ENCODE data around the gene ENG. TPM values are rescaled to one million over a fixed set of nuclear protein-coding genes. Genes with fewer than 3 reads are reported as not detected.
A peak's percentile ranks its signal among the peaks of the same experiment; 100 is the strongest.

ENG gene
- total and polyA plus RNA-seq, 2 experiments from 2014 or later, result 1.4 to 2.6 TPM

GRCh38 chr9:127770583-127770904 lies 83.9 kb downstream of the ENG start:
- peak overlapping the region; percentile 76 for H3K4me3 Mint-ChIP-seq
- Histone ChIP-seq H3K4me3 (peak overlapping the region; percentile 82), H3K27ac (ENCODE audit: low read depth) (no peak overlapping the region; the same call in 1 of the 2 replicates), H3K4me2 (peak overlapping the region; percentile 85), H3K27me3 (ENCODE audit: insufficient read depth) (no peaks in the 10 kb centered on the region), H3K9me2 (ENCODE audit: insufficient read depth) (no peaks in the 10 kb centered on the region), H4K20me1 (replicated peaks; ENCODE audit: insufficient read depth) (no peaks in the 10 kb centered on the region), H2AFZ (peak overlapping the region; percentile 94), H3K79me2 (replicated peaks; ENCODE audit: insufficient read depth) (no peaks in the 10 kb centered on the region), H3K36me3 (ENCODE audit: insufficient read depth) (no peaks in the 10 kb centered on the region), H3F3A (replicated peaks; ENCODE audit: low read depth) (peaks cover 4% of the 10 kb centered on the region; the same call in 1 of the 2 replicates), H3K4me1 (ENCODE audit: insufficient read depth) (peaks cover 14% of the 10 kb centered on the region)
- no peak overlapping the region for H3K27ac Mint-ChIP-seq
- TF ChIP-seq EZH2 (IDR thresholded peaks at IDR 0.05; ENCODE audit: low read depth, unreplicated experiment) (no peak), NANOG (IDR thresholded peaks at IDR 0.05; ENCODE audit: borderline replicate concordance) (no peak), CREB1 (CRISPR knock-in tag; IDR thresholded peaks at IDR 0.05; ENCODE audit: low read depth) (no peak), ZNF114 (CRISPR knock-in tag; IDR thresholded peaks at IDR 0.05) (no peak), ZNF331 (CRISPR knock-in tag; IDR thresholded peaks at IDR 0.05; ENCODE audit: low read depth) (no peak), REST (IDR thresholded peaks at IDR 0.05; ENCODE audit: unreplicated experiment) (no peak), CTCF (conservative IDR thresholded peaks at IDR 0.05; ENCODE audit: low read depth in 2 of 2) (no peak)
- no peaks in the 10 kb centered on the region for H3K9me3 Mint-ChIP-seq
- H3K36me3 Mint-ChIP-seq (ENCODE audit: low read depth), result no peaks in the 10 kb centered on the region; the same call in 2 of the 3 replicates
- peaks cover 28% of the 10 kb centered on the region for H3K4me1 Mint-ChIP-seq
- H3K27me3 Mint-ChIP-seq (ENCODE audit: insufficient read depth, low read depth, poor library complexity), result peaks cover 18% of the 10 kb centered on the region
- ATAC-seq, result peak; percentile 5
- no peak for DNase-seq (ENCODE audit: low spot score)

- Mint-ChIP-seq H3K4me3 (peak overlapping the region; percentile 76), H3K9me3 (no peaks in the 10 kb centered on the region), H3K27ac (no peak overlapping the region), H3K27me3 (ENCODE audit: insufficient read depth, low read depth, poor library complexity) (peaks cover 21% of the 10 kb centered on the region), H3K36me3 (ENCODE audit: low read depth) (no peaks in the 10 kb centered on the region; the same call in 2 of the 3 replicates), H3K4me1 (peaks cover 28% of the 10 kb centered on the region)
- ATAC-seq (no peak), DNase-seq (ENCODE audit: low spot score) (no peak)
- Histone ChIP-seq H3K4me3 (peak overlapping the region; percentile 82; the same call in 1 of the 2 replicates), H4K20me1 (replicated peaks; ENCODE audit: insufficient read depth) (no peaks in the 10 kb centered on the region), H3F3A (replicated peaks; ENCODE audit: low read depth) (peaks cover 4% of the 10 kb centered on the region; the same call in 1 of the 2 replicates), H3K9me2 (ENCODE audit: insufficient read depth) (no peaks in the 10 kb centered on the region), H3K4me2 (peak overlapping the region; percentile 85), H3K27me3 (ENCODE audit: insufficient read depth) (no peaks in the 10 kb centered on the region), H3K27ac (ENCODE audit: low read depth) (no peak overlapping the region), H3K79me2 (replicated peaks; ENCODE audit: insufficient read depth) (no peaks in the 10 kb centered on the region), H3K36me3 (ENCODE audit: insufficient read depth) (no peaks in the 10 kb centered on the region), H2AFZ (peak overlapping the region; percentile 94; the same call in 1 of the 2 replicates), H3K4me1 (ENCODE audit: insufficient read depth) (peaks cover 14% of the 10 kb centered on the region)
- TF ChIP-seq ZNF114 (CRISPR knock-in tag; IDR thresholded peaks at IDR 0.05) (no peak), ZNF462 (CRISPR knock-in tag; IDR thresholded peaks at IDR 0.05) (no peak), ZNF331 (CRISPR knock-in tag; IDR thresholded peaks at IDR 0.05; ENCODE audit: low read depth) (no peak)
Measured at GRCh38 chr9:127769929-127770582, 84.4 kb downstream of the ENG start.

Data from GM23338 (cell line).